Smooth muscle cell (in vitro differentiated cells): ENCODE data around the gene FAM171A2. TPM values are rescaled to one million over a fixed set of nuclear protein-coding genes. Genes with fewer than 3 reads are reported as not detected.
"Not testable (repeated sequence)": the region's sequence is repeated elsewhere in the genome, so short reads cannot be mapped to it uniquely, and the experiment has no call there.

ENCODE experiments used
- DNase-seq: peaks from one replicate; lab custom pipeline; 2025; ENCODE audit not compliant: unreplicated experiment; lab: John Stamatoyannopoulos, UW
- H2AFZ ChIP-seq: fragments of 200-600 bp; sonication (generic); 2 replicates; pipeline ENCODE4 v1.6.0; 2016; ENCODE audit warnings: antibody characterized with exemption, low read depth, mild to moderate bottlenecking
- H3F3A ChIP-seq: fragments of 200-600 bp; sonication (generic); 2 replicates; pipeline ENCODE4 v1.6.0; 2017; ENCODE audit warnings: antibody characterized with exemption, low read depth
- H3K27ac ChIP-seq: fragments of 200-600 bp; sonication (generic); 2 replicates; pipeline ENCODE4 v1.5.1; 2016; ENCODE audit warnings: low read depth, mild to moderate bottlenecking
- H3K27me3 ChIP-seq: fragments of 200-600 bp; sonication (generic); 2 replicates; pipeline ENCODE4 v1.6.1; 2016; ENCODE audit warnings: low read depth, mild to moderate bottlenecking
- H3K36me3 ChIP-seq: fragments of 200-600 bp; sonication (generic); 2 replicates; pipeline ENCODE4 v1.5.1; 2016; ENCODE audit warnings: low read depth
- H3K4me1 ChIP-seq: fragments of 200-600 bp; sonication (generic); 2 replicates; pipeline ENCODE4 v1.5.1; 2016; ENCODE audit warnings: low read depth
- H3K4me2 ChIP-seq: fragments of 200-600 bp; sonication (generic); 2 replicates; pipeline ENCODE4 v1.6.0; 2016; ENCODE audit warnings: mild to moderate bottlenecking
- H3K4me3 ChIP-seq: fragments of 200-600 bp; sonication (generic); 2 replicates; pipeline ENCODE4 v1.5.1; 2016; ENCODE audit warnings: mild to moderate bottlenecking
- H3K79me2 ChIP-seq: fragments of 200-600 bp; sonication (generic); 2 replicates; pipeline ENCODE4 v1.6.0; 2016; ENCODE audit warnings: low read depth, mild to moderate bottlenecking
- H3K9ac ChIP-seq: fragments of 200-600 bp; sonication (generic); 2 replicates; pipeline ENCODE4 v1.6.0; 2016; ENCODE audit warnings: low read depth
- H3K9me3 ChIP-seq: fragments of 200-600 bp; sonication (generic); replicated peaks from 2 replicates; pipeline ENCODE4 v1.5.1; 2016; ENCODE audit warnings: low read depth
- H4K20me1 ChIP-seq: fragments of 200-600 bp; sonication (generic); 2 replicates; pipeline ENCODE4 v1.6.0; 2016; ENCODE audit warnings: low read depth
- CTCF ChIP-seq: fragments of 200-600 bp; sonication (generic); IDR thresholded peaks from 2 replicates; pipeline ENCODE4 v1.5.1; 2017; ENCODE audit warnings: borderline replicate concordance, mild to moderate bottlenecking, antibody characterized with exemption; ENCODE audit not compliant: insufficient read depth, poor library complexity, severe bottlenecking
- WGBS: methylation state at CpG from one replicate; pipeline ENCODE4 v1.1.7; 2016; ENCODE audit warnings: low lambda C conversion rate; 5-methylcytosine and 5-hydroxymethylcytosine counted together
- polyA plus RNA-seq: library from polyadenylated mRNA; unstranded; fragments of >200 nt; fragmentation: Nextera tagmentation; extraction: Ambion mirVana; gene quantifications from 2 replicates; pipeline ENCODE4 v1.2.1, GENCODE V29; 2016
- total RNA-seq: library from RNA; depleted of rRNA; stranded (reverse); fragments of >200 nt; gene quantifications from 2 replicates; pipeline ENCODE4 v1.2.3, GENCODE V29; 2014

FAM171A2 gene
- total and polyA plus RNA-seq, 2 experiments from 2014 or later = 28.4 to 31.5 TPM

- DNase-seq = peak; percentile 16
- peak; percentile 76 for TF ChIP-seq CTCF
- no peaks in the 10 kb centered on the region for H3F3A ChIP-seq
- no peaks in the 10 kb centered on the region for H4K20me1 ChIP-seq
- H3K4me1 ChIP-seq = peaks cover 3% of the 10 kb centered on the region
- no peaks in the 10 kb centered on the region for H3K79me2 ChIP-seq
- H2AFZ ChIP-seq = no peak overlapping the region
- 15% methylated on average over 7 of the region's 7 CpGs for WGBS
- no peaks in the 10 kb centered on the region for H3K27me3 ChIP-seq
- H3K36me3 ChIP-seq = no peaks in the 10 kb centered on the region
- H3K4me2 ChIP-seq = no peak overlapping the region
- H3K9ac ChIP-seq = no peak overlapping the region
- H3K27ac ChIP-seq = no peak overlapping the region
- no peak overlapping the region for H3K4me3 ChIP-seq
- no peaks in the 10 kb centered on the region for H3K9me3 ChIP-seq
These were observed 32.3 kb downstream of the FAM171A2 start for GRCh38 chr17:44331249-44331760.

GRCh38 chr17:44330263-44330662 is 33.4 kb downstream of the FAM171A2 start:
- not testable (repeated sequence) for H3K4me3 ChIP-seq, DNase-seq, H3K4me1 ChIP-seq, H2AFZ ChIP-seq, H3K9ac ChIP-seq, H4K20me1 ChIP-seq, H3K79me2 ChIP-seq, H3K36me3 ChIP-seq, H3K9me3 ChIP-seq, H3F3A ChIP-seq, H3K27me3 ChIP-seq, H3K27ac ChIP-seq, H3K4me2 ChIP-seq
- WGBS = 96% methylated on average over 5 of the region's 5 CpGs

GRCh38 chr17:44329516-44329915 is 34.1 kb downstream of the FAM171A2 start:
- not testable (repeated sequence) for H3F3A ChIP-seq, H3K27me3 ChIP-seq, H3K9me3 ChIP-seq, H3K36me3 ChIP-seq, H3K27ac ChIP-seq, H2AFZ ChIP-seq, DNase-seq, H3K4me1 ChIP-seq, H3K9ac ChIP-seq, H3K79me2 ChIP-seq, H3K4me3 ChIP-seq, H3K4me2 ChIP-seq, H4K20me1 ChIP-seq
- 92% methylated on average over 7 of the region's 7 CpGs for WGBS

GRCh38 chr17:44327715-44328449 is 35.8 kb downstream of the FAM171A2 start:
- Histone ChIP-seq H4K20me1 (peaks cover 6% of the 10 kb centered on the region), H3K79me2 (peaks cover 14% of the 10 kb centered on the region), H3K36me3 (no peaks in the 10 kb centered on the region), H2AFZ (no peak overlapping the region), H3K9ac (no peak overlapping the region), H3K27ac (no peak overlapping the region), H3K4me2 (no peak overlapping the region), H3K27me3 (no peaks in the 10 kb centered on the region), H3F3A (peaks cover 3% of the 10 kb centered on the region), H3K4me3 (no peak overlapping the region), H3K4me1 (peaks cover 12% of the 10 kb centered on the region), H3K9me3 (no peaks in the 10 kb centered on the region)
- WGBS = 90% methylated on average over 7 of the region's 7 CpGs
- no peak for TF ChIP-seq CTCF
- DNase-seq = no peak
